Heart right ventricle (tissue), 16 donors: ENCODE data around the gene PPFIA3. TPM values are rescaled to one million over a fixed set of nuclear protein-coding genes. Genes with fewer than 3 reads are reported as not detected.
A peak's percentile ranks its signal among the peaks of the same experiment; 100 is the strongest.
"Not testable (repeated sequence)": the region's sequence is repeated elsewhere in the genome, so short reads cannot be mapped to it uniquely, and the experiment has no call there.

Source experiments
- ATAC-seq, 8 donors: fragments of 200-7000 bp; cut with Tn5 transposase; one replicate each; pipeline ENCODE4 v1.9.1; 2020; ENCODE audit warnings: mild to moderate bottlenecking in 8 of 8, moderate library complexity in 8 of 8, moderate number of reproducible peaks in 1 of 8
- DNase-seq, 2 donors: peaks; one replicate each; pipeline ENCODE4 v3.0.0-alpha.2; 2020
- H3K27ac ChIP-seq, 10 donors: fragments of 200-600 bp; sonication (generic) in 2 of 10; one replicate each; pipeline versions ENCODE4 v1.5.0 to v1.8.0; 2020 to 2022; ENCODE audit warnings: mild to moderate bottlenecking in 3 of 10
- H3K27me3 ChIP-seq, 7 donors: fragments of 200-600 bp; one replicate each; pipeline ENCODE4 v1.8.0; 2021 to 2022; ENCODE audit warnings: mild to moderate bottlenecking in 2 of 7
- H3K36me3 ChIP-seq, 9 donors: fragments of 200-600 bp; sonication (generic) in 1 of 9; one replicate each; pipeline versions ENCODE4 v1.5.0 to v1.8.0; 2020 to 2022; ENCODE audit warnings: mild to moderate bottlenecking in 2 of 9
- H3K4me1 ChIP-seq, 9 donors: fragments of 200-600 bp; sonication (generic) in 1 of 9; one replicate each; pipeline versions ENCODE4 v1.5.0 to v1.8.0; 2020 to 2022; ENCODE audit warnings: mild to moderate bottlenecking in 4 of 9
- H3K4me3 ChIP-seq, 10 donors: fragments of 200-600 bp; sonication (generic) in 2 of 10; one replicate each; pipeline versions ENCODE4 v1.5.0 to v1.8.0; 2020 to 2022; ENCODE audit warnings: mild to moderate bottlenecking in 7 of 10, moderate library complexity in 2 of 10
- H3K9me3 ChIP-seq, 11 donors: fragments of 200-600 bp in 10 of 11; sonication (generic) in 2 of 11; one replicate each; pipeline versions ENCODE4 v1.5.0 to v1.8.0; 2013 to 2022; ENCODE audit warnings: mild to moderate bottlenecking in 2 of 11, control low read depth in 1 of 11, moderate library complexity in 1 of 11
- CTCF ChIP-seq, 9 donors: fragments of 200-600 bp; sonication (generic) in 2 of 9; IDR thresholded peaks; one replicate each; pipeline versions ENCODE4 v1.5.0 to v1.8.0; 2021 to 2022; ENCODE audit warnings: antibody characterized with exemption in 9 of 9, mild to moderate bottlenecking in 5 of 9, moderate library complexity in 1 of 9
- WGBS, 2 donors: extraction: QIAGEN DNeasy Blood & Tissue Kit; methylation state at CpG; one replicate each; pipeline ENCODE4 v1.1.7; 2013; ENCODE audit warnings: inconsistent platforms in 1 of 2; 5-methylcytosine and 5-hydroxymethylcytosine counted together
- intact Hi-C, 10 donors: fragments of 100-400 bp; cut with DNase I; formaldehyde crosslinking; loops; one replicate each; pipeline versions ENCODE4 v1.11.1 to v1.14.2; 2022
- polyA plus RNA-seq, 2 donors: library from polyadenylated mRNA; stranded (reverse); fragments of 200-250 nt; gene quantifications; one replicate each; pipeline ENCODE4 v1.2.3, GENCODE V29; 2013
- total RNA-seq, 10 donors: library from RNA; stranded (reverse); fragmentation: NEBNext Ultra II Directional in 3 of 10; extraction: Animal tissue kit (Norgen Biotek cat#: 25700) in 3 of 10; gene quantifications; one replicate each; pipeline versions ENCODE4 v1.2.1 to v1.2.4, GENCODE V29; 2021 to 2023
- donor health status: Arrhythmogenic right ventricular cardiomyopathy.
- donor health status: ischemic (EF 13 %, LVEDD 7.1; RV severe dilation, severe dysfunction).
- donor health status: healthy with polysubstance abuse.
- donor health status: DM: no; HTN: yes; CAD: no.
- donor health status: DM: no; HTN: no; CAD: no.
- donor health status: ischemic (EF 25% LVEDD 6.9; RV normal size, moderate dysfunction).
- donor health status: ischemic (EF 25% LVEDD 5.7; RV mildly dilated, moderate dysfunction).
- donor health status: healthy.
- donor health status: DM: yes; HTN: yes; CAD: no.
- donor health status: Ischemic cardiomyopathy.
- donor health status: ischemic (EF 35%, LVEDD 5.7; RV mildly dilated, moderate dysfunction).
- donor health status: nonischemic (EF 11% LVEDD 7.7; RV severe dilation, severe dysfunction).
- donor health status: DM: yes; HTN: yes; CAD: no.
- donor health status: PGD.
- donor health status: ischemic (EF 29% LVEDD 5.4; RV normal size, mild dysfunction).
- donor health status: nonischemic (EF 23%, LVEDD 6.1; RV moderate dilation, normal function).

The PPFIA3 gene
- total and polyA plus RNA-seq, 12 donors = 3.6 to 16.7 (median 6.3) TPM

GRCh38 chr19:49073514-49074378 lies 45.6 kb upstream of the PPFIA3 start:
- Histone ChIP-seq H3K4me3 (no peak overlapping the region), H3K27me3 (peaks cover 0 to 60% (median 52%) of the 10 kb centered on the region in 7 donors), H3K4me1 (peaks cover 0 to 8% (median 0%) of the 10 kb centered on the region in 9 donors), H3K27ac (peak overlapping the region in 2 of 10 donors; percentile 21 to 43), H3K36me3 (no peaks in the 10 kb centered on the region), H3K9me3 (no peaks in the 10 kb centered on the region)
- TF ChIP-seq CTCF (IDR thresholded peaks at IDR 0.05) = peak in 5 of 9 donors; percentile 10 to 29 (median 13)
- intact Hi-C loops = loop anchor here in 2 of 10 donors (10.0 kb wide), 1 partner anchor 79 kb away; the partner anchor contains the start of genes GYS1 (in 2 of the 2) and RUVBL2 (in 2 of the 2)
- WGBS, 2 donors = 51 to 53% methylated on average over 23 of the region's 23 CpGs
- ATAC-seq = peak in 7 of 8 donors; percentile 35 to 84 (median 52)
- no peak for DNase-seq

- H3K4me1 ChIP-seq, H3K4me3 ChIP-seq, H3K27ac ChIP-seq, H3K9me3 ChIP-seq, H3K36me3 ChIP-seq: not testable (repeated sequence)
- ATAC-seq (peak in 3 of 8 donors; percentile 53 to 68 (median 58)), DNase-seq (peak; percentile 71 to 72)
- TF ChIP-seq CTCF (IDR thresholded peaks at IDR 0.05) = peak; percentile 46 to 82 (median 69)
- 15 to 18% methylated on average over 7 to 8 of the region's 9 CpGs for WGBS, 2 donors
- H3K27me3 ChIP-seq = peaks cover 0 to 48% (median 45%) of the 10 kb centered on the region in 7 donors
- intact Hi-C loops = loop anchor here in 2 of 10 donors (10.0 kb wide), 1 partner anchor 80 kb away; the partner anchor contains the start of genes GYS1 (in 2 of the 2) and RUVBL2 (in 2 of the 2)
Measured at GRCh38 chr19:49074869-49075268, 44.5 kb upstream of the PPFIA3 start.

- 76 to 90% methylated on average over 4 of the region's 4 CpGs for WGBS, 2 donors
- H3K4me1 ChIP-seq = peaks cover 0 to 6% (median 5%) of the 10 kb centered on the region in 9 donors
Measured at GRCh38 chr19:49080392-49080791, 39.0 kb upstream of the PPFIA3 start.

More at GRCh38 chr19:49080392-49080791, 39.0 kb upstream of the PPFIA3 start:
- no peak overlapping the region for H3K27ac ChIP-seq
- ATAC-seq = no peak
- intact Hi-C loops = no loop called here
- no peaks in the 10 kb centered on the region for H3K27me3 ChIP-seq
- no peak overlapping the region for H3K4me3 ChIP-seq
- no peak for TF ChIP-seq CTCF (IDR thresholded peaks at IDR 0.05)
- no peaks in the 10 kb centered on the region for H3K9me3 ChIP-seq
- no peaks in the 10 kb centered on the region for H3K36me3 ChIP-seq
- no peak for DNase-seq
